ENCODE results near the gene MT1E. TPM values are rescaled to one million over a fixed set of nuclear protein-coding genes. Genes with fewer than 3 reads are reported as not detected.
"Not testable (repeated sequence)": the region's sequence is repeated elsewhere in the genome, so short reads cannot be mapped to it uniquely, and the experiment has no call there.

MT1E gene
- total RNA-seq, 2 experiments from 2014 or later, result 61.1 to 108 TPM

- H3K27ac Mint-ChIP-seq; DNase-seq; ATAC-seq; intact Hi-C loops (cut with DNase I, micrococcal nuclease); H3K4me3 Mint-ChIP-seq; H3K9me3 Mint-ChIP-seq (ENCODE audit: low read depth); H3K36me3 Mint-ChIP-seq (ENCODE audit: low read depth): not testable (repeated sequence)
- H3K4me1 Mint-ChIP-seq, result peaks cover 28% of the 10 kb centered on the region
- POLR2A ChIA-PET, result interaction anchor here (0.7 kb wide), 1 partner anchor 11 kb away, joined by 3 read pairs; no protein-coding TSS in a partner anchor
- peaks cover 64% of the 10 kb centered on the region for H3K27me3 Mint-ChIP-seq
- CTCF ChIA-PET, result interaction anchor here (2.3 kb wide), 1 partner anchor 30 kb away, joined by 16 read pairs; no protein-coding TSS in a partner anchor
Measured at GRCh38 chr16:56672171-56672570, 46.6 kb downstream of the MT1E start.

- H3K27ac Mint-ChIP-seq, result no peak overlapping the region
- H3K4me3 Mint-ChIP-seq, result no peak overlapping the region
- ATAC-seq, result peak; percentile 18
- H3K27me3 Mint-ChIP-seq, result peaks cover 57% of the 10 kb centered on the region
- no peak for DNase-seq
- no peaks in the 10 kb centered on the region for H3K9me3 Mint-ChIP-seq (ENCODE audit: low read depth)
- CTCF ChIA-PET, result interaction anchor here (0.5 to 2.3 kb wide), 7 partner anchors 10 to 97 kb away, joined by 3 to 16 read pairs (median 4); partner anchors contain the start of gene MT1X
- H3K36me3 Mint-ChIP-seq (ENCODE audit: low read depth), result no peaks in the 10 kb centered on the region
- POLR2A ChIA-PET, result interaction anchor here (0.7 kb wide), 1 partner anchor 10 kb away, joined by 3 read pairs; no protein-coding TSS in a partner anchor
- intact Hi-C loops (cut with DNase I, micrococcal nuclease), result no loop called here
- H3K4me1 Mint-ChIP-seq, result peaks cover 25% of the 10 kb centered on the region
Measured at GRCh38 chr16:56672761-56673536, 47.4 kb downstream of the MT1E start.

GRCh38 chr16:56673921-56674320, 48.3 kb downstream of the MT1E start:
- ChIA-PET POLR2A (interaction anchor here (0.9 kb wide), 1 partner anchor 48 kb away, joined by 3 read pairs; the partner anchor contains the start of gene MT1E), CTCF (interaction anchor here (1.2 to 2.3 kb wide), 4 partner anchors 9 to 98 kb away, joined by 4 to 16 read pairs (median 4); partner anchors contain the start of gene MT1X)
- H3K9me3 Mint-ChIP-seq (ENCODE audit: low read depth), result no peaks in the 10 kb centered on the region
- H3K4me1 Mint-ChIP-seq, result peaks cover 19% of the 10 kb centered on the region
- H3K27ac Mint-ChIP-seq, result no peak overlapping the region
- no peak overlapping the region for H3K4me3 Mint-ChIP-seq
- H3K36me3 Mint-ChIP-seq (ENCODE audit: low read depth), result no peaks in the 10 kb centered on the region
- intact Hi-C loops (cut with DNase I, micrococcal nuclease), result loop anchor here in 1 of 2 experiments (1.0 kb wide), 1 partner anchor 28 kb away; no protein-coding TSS in a partner anchor
- ATAC-seq (no peak), DNase-seq (peak; percentile 53)
- H3K27me3 Mint-ChIP-seq, result peaks cover 49% of the 10 kb centered on the region

- peaks cover 16% of the 10 kb centered on the region for H3K4me1 Mint-ChIP-seq
- not testable (repeated sequence) for ATAC-seq; H3K36me3 Mint-ChIP-seq (ENCODE audit: low read depth); H3K9me3 Mint-ChIP-seq (ENCODE audit: low read depth); H3K4me3 Mint-ChIP-seq; DNase-seq; H3K27ac Mint-ChIP-seq
- H3K27me3 Mint-ChIP-seq, result peaks cover 43% of the 10 kb centered on the region
- CTCF ChIA-PET, result interaction anchor here (1.6 to 2.3 kb wide), 2 partner anchors 8 to 27 kb away, joined by 4 to 16 read pairs; partner anchors contain the start of gene MT1X
- POLR2A ChIA-PET, result interaction anchor here (0.9 kb wide), 1 partner anchor 49 kb away, joined by 3 read pairs; the partner anchor contains the start of gene MT1E
- intact Hi-C loops (cut with DNase I, micrococcal nuclease), result loop anchor here in 1 of 2 experiments (1.0 kb wide), 1 partner anchor 28 kb away; no protein-coding TSS in a partner anchor
Measured at GRCh38 chr16:56674570-56674969, 49.0 kb downstream of the MT1E start.

- Mint-ChIP-seq H3K27ac (peak overlapping the region; percentile 13), H3K27me3 (peaks cover 33% of the 10 kb centered on the region), H3K36me3 (ENCODE audit: low read depth) (no peaks in the 10 kb centered on the region), H3K4me1 (peaks cover 12% of the 10 kb centered on the region), H3K9me3 (ENCODE audit: low read depth) (no peaks in the 10 kb centered on the region), H3K4me3 (peak overlapping the region; percentile 47)
- peak; percentile 60 for ATAC-seq
- peak; percentile 77 for DNase-seq
- intact Hi-C loops (cut with DNase I, micrococcal nuclease), result no loop called here
- CTCF ChIA-PET, result interaction anchor here (0.7 to 1.7 kb wide), 6 partner anchors 10 to 110 kb away, joined by 3 to 11 read pairs (median 4); no protein-coding TSS in a partner anchor
- POLR2A ChIA-PET, result interaction anchor here (0.5 to 1.2 kb wide), 5 partner anchors 13 to 67 kb away, joined by 3 to 8 read pairs (median 5); partner anchors contain the start of genes MT1E and MT2A
Measured at GRCh38 chr16:56675685-56676210, 50.2 kb downstream of the MT1E start.

Other genes with a start within 250 kb of the MT1E start
- 10 to 100 TPM; 34.0 to 48.0 TPM for gene AMFR, start 200.2 kb upstream of the MT1E start, total RNA-seq
- 100 to 1,000 TPM; 333 to 349 TPM for gene NUDT21, start 174.4 kb upstream of the MT1E start, total RNA-seq
- 10 to 100 TPM; 56.2 to 64.1 TPM for gene OGFOD1, start 174.2 kb upstream of the MT1E start, total RNA-seq
- gene BBS2, start 105.8 kb upstream of the MT1E start, total RNA-seq, result 10 to 100 TPM; 15.4 to 23.2 TPM
- gene MT4, start 60.7 kb upstream of the MT1E start, total RNA-seq, result not detected
- 10 to 100 TPM; 10.6 to 27.0 TPM for gene MT3, start 36.3 kb upstream of the MT1E start, total RNA-seq
- gene MT2A, start 17.2 kb upstream of the MT1E start, total RNA-seq, result 100 to 1,000 TPM; 114 to 380 TPM
- gene MT1M, start 6.9 kb downstream of the MT1E start, total RNA-seq, result not detected
- gene MT1A, start 12.9 kb downstream of the MT1E start, total RNA-seq, result 1 to 10 TPM in 1 of 2 experiments, under 1 TPM in 1; 0.74 to 1.1 TPM
- not detected for gene MT1B, start 26.1 kb downstream of the MT1E start, total RNA-seq
- 1 to 10 TPM; 7.0 to 7.1 TPM for gene MT1F, start 32.2 kb downstream of the MT1E start, total RNA-seq
- gene MT1G, start 42.3 kb downstream of the MT1E start, total RNA-seq, result 10 to 100 TPM; 14.7 TPM
- under 1 TPM in 1 of 2 experiments, not detected in 1; 0.61 TPM for gene MT1H, start 44.0 kb downstream of the MT1E start, total RNA-seq
- 10 to 100 TPM; 46.8 to 59.3 TPM for gene MT1X, start 56.7 kb downstream of the MT1E start, total RNA-seq
- 100 to 1,000 TPM; 131 to 154 TPM for gene NUP93, start 104.3 kb downstream of the MT1E start, total RNA-seq
- not detected for gene SLC12A3, start 239.4 kb downstream of the MT1E start, total RNA-seq

Data from activated CD4-positive, alpha-beta T cell treated with anti-CD3 and anti-CD28 coated beads for 36 hours (primary cell).